Thoracic aorta endothelial cell (primary cell): ENCODE measurements around the gene FZD1. TPM values are rescaled to one million over a fixed set of nuclear protein-coding genes. Genes with fewer than 3 reads are reported as not detected.

Source experiments
- total RNA-seq: library from RNA; depleted of rRNA; stranded (reverse); fragments of >200 nt; gene quantifications from 2 replicates; pipeline ENCODE4 v1.2.3, GENCODE V29; 2012

The FZD1 gene
- total RNA-seq, result 2.9 and 3.8 TPM in 2 replicates

DNA sequence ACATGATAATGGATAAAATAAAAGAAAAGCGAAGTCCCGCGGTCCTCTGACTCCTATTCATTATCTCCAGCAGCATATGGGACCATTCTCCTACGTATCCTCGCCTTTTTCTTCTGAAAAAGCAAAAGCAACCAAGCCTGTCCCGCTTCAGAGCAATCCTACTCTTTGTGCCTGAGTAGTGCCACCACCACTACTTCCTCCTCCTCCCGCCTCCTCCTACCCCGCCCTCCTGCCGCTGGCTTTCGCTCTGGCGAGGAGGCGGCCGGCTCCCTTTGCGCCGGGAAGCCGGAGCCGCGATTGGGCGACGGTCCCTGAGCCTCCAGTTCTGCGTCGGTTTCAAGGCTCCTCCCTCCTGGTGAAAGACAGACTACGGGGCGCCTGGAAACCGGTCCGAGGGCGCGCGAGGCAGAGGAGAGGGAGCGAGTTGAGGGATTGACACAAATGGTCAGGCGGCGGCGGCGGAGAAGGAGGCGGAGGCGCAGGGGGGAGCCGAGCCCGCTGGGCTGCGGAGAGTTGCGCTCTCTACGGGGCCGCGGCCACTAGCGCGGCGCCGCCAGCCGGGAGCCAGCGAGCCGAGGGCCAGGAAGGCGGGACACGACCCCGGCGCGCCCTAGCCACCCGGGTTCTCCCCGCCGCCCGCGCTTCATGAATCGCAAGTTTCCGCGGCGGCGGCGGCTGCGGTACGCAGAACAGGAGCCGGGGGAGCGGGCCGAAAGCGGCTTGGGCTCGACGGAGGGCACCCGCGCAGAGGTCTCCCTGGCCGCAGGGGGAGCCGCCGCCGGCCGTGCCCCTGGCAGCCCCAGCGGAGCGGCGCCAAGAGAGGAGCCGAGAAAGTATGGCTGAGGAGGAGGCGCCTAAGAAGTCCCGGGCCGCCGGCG, at the start of gene FZD1:
FZD1 (plus strand) TSS at position 388 of the 878 bp plus-strand sequence; CDS start at position 836, 448 bp downstream.

